GF-D8 (cell line): ENCODE results near the gene PRMT2.

Experiments used
- DNase-seq: peaks from one replicate; lab custom pipeline; 2025; lab: John Stamatoyannopoulos, UW

PRMT2 gene

GRCh38 chr21:46643379-46644177 is 8.1 kb downstream of the PRMT2 start:
- DNase-seq, result no peak

GRCh38 chr21:46645840-46646239 is 10.4 kb downstream of the PRMT2 start:
- DNase-seq, result no peak

- no peak for DNase-seq
Measured at GRCh38 chr21:46646541-46647154, 11.2 kb downstream of the PRMT2 start.

GRCh38 chr21:46648539-46648938 is 13.1 kb downstream of the PRMT2 start:
- no peak for DNase-seq

GRCh38 chr21:46649356-46649755 is 13.9 kb downstream of the PRMT2 start:
- no peak for DNase-seq

- no peak for DNase-seq
Measured at GRCh38 chr21:46650476-46651098, 15.1 kb downstream of the PRMT2 start.

- no peak for DNase-seq
Measured at GRCh38 chr21:46651121-46651520, 15.6 kb downstream of the PRMT2 start.

GRCh38 chr21:46655230-46655629 is 19.8 kb downstream of the PRMT2 start:
- no peak for DNase-seq

GRCh38 chr21:46656820-46657219 is 21.3 kb downstream of the PRMT2 start:
- no peak for DNase-seq

- DNase-seq, result no peak
Measured at GRCh38 chr21:46660505-46660904, 25.0 kb downstream of the PRMT2 start.

GRCh38 chr21:46661211-46661625 is 25.7 kb downstream of the PRMT2 start:
- DNase-seq, result no peak

GRCh38 chr21:46661642-46662366 is 26.3 kb downstream of the PRMT2 start:
- DNase-seq, result no peak

GRCh38 chr21:46662367-46662654 is 26.8 kb downstream of the PRMT2 start:
- DNase-seq, result no peak

GRCh38 chr21:46662765-46663500 is 27.5 kb downstream of the PRMT2 start:
- DNase-seq, result no peak

GRCh38 chr21:46663754-46664153 is 28.3 kb downstream of the PRMT2 start:
- no peak for DNase-seq

GRCh38 chr21:46664316-46664995 is 29.0 kb downstream of the PRMT2 start:
- DNase-seq, result no peak

GRCh38 chr21:46665566-46665965 is 30.1 kb downstream of the PRMT2 start:
- DNase-seq, result no peak

GRCh38 chr21:46666941-46667740 is 31.7 kb downstream of the PRMT2 start:
- DNase-seq, result no peak

- peak; percentile 18 for DNase-seq
Measured at GRCh38 chr21:46667741-46668380, 32.4 kb downstream of the PRMT2 start.

- DNase-seq, result no peak
Measured at GRCh38 chr21:46668381-46668780, 32.9 kb downstream of the PRMT2 start.
